KBM-7 (cell line): ENCODE results near the gene MAD2L1.
"Not testable (repeated sequence)": the region's sequence is repeated elsewhere in the genome, so short reads cannot be mapped to it uniquely, and the experiment has no call there.

Experiments
- DNase-seq: peaks from one replicate; pipeline ENCODE4 v3.0.0-alpha.2; 2015
- in situ Hi-C: fragments of 300-500 bp; cut with MboI; formaldehyde crosslinking; loops from 2 replicates; pipeline ENCODE4 v1.14.3; 2020; ENCODE audit warnings: low sequenced_read_pairs, low pct_unique_long_range_greater_than_20kb, mixed read lengths

The MAD2L1 gene

GRCh38 chr4:120063711-120064110, 2.9 kb downstream of the MAD2L1 start:
- DNase-seq, in situ Hi-C loops: not testable (repeated sequence)

GRCh38 chr4:120062663-120063195, 3.9 kb downstream of the MAD2L1 start:
- in situ Hi-C loops: no loop called here
- no peak for DNase-seq

GRCh38 chr4:120059036-120059435, 7.6 kb downstream of the MAD2L1 start:
- in situ Hi-C loops: no loop called here
- DNase-seq: no peak

- no peak for DNase-seq
- in situ Hi-C loops: no loop called here
These were observed 9.2 kb downstream of the MAD2L1 start for GRCh38 chr4:120057416-120057815.

- in situ Hi-C loops: no loop called here
- DNase-seq: no peak
These were observed 10.4 kb downstream of the MAD2L1 start for GRCh38 chr4:120056246-120056645.

GRCh38 chr4:120055795-120056194, 10.9 kb downstream of the MAD2L1 start:
- in situ Hi-C loops: no loop called here

GRCh38 chr4:120055162-120055561, 11.5 kb downstream of the MAD2L1 start:
- DNase-seq: no peak
- in situ Hi-C loops: no loop called here

More at GRCh38 chr4:120055795-120056194, 10.9 kb downstream of the MAD2L1 start:
- no peak for DNase-seq

GRCh38 chr4:120053911-120054310, 12.7 kb downstream of the MAD2L1 start:
- in situ Hi-C loops: no loop called here
- peak; percentile 16 for DNase-seq

GRCh38 chr4:120052856-120053255, 13.8 kb downstream of the MAD2L1 start:
- in situ Hi-C loops: no loop called here
- peak; percentile 12 for DNase-seq

- in situ Hi-C loops: no loop called here
- DNase-seq: no peak
These were observed 15.4 kb downstream of the MAD2L1 start for GRCh38 chr4:120051253-120051652.

GRCh38 chr4:120049732-120050494, 16.7 kb downstream of the MAD2L1 start:
- peak; percentile 90 for DNase-seq
- in situ Hi-C loops: no loop called here

- no peak for DNase-seq
- in situ Hi-C loops: no loop called here
These were observed 22.8 kb downstream of the MAD2L1 start for GRCh38 chr4:120043828-120044227.

GRCh38 chr4:120037411-120037810, 29.2 kb downstream of the MAD2L1 start:
- DNase-seq: no peak
- in situ Hi-C loops: no loop called here

GRCh38 chr4:120034913-120035312, 31.7 kb downstream of the MAD2L1 start:
- in situ Hi-C loops: no loop called here
- DNase-seq: no peak

GRCh38 chr4:120026853-120027252, 39.8 kb downstream of the MAD2L1 start:
- no peak for DNase-seq
- in situ Hi-C loops: no loop called here

GRCh38 chr4:120025516-120025915, 41.1 kb downstream of the MAD2L1 start:
- DNase-seq: no peak
- in situ Hi-C loops: no loop called here

- DNase-seq: no peak
- in situ Hi-C loops: no loop called here
These were observed 47.9 kb downstream of the MAD2L1 start for GRCh38 chr4:120018786-120019185.

- in situ Hi-C loops: no loop called here
- no peak for DNase-seq
These were observed 48.5 kb downstream of the MAD2L1 start for GRCh38 chr4:120017939-120018692.

- in situ Hi-C loops: no loop called here
- no peak for DNase-seq
These were observed 54.9 kb downstream of the MAD2L1 start for GRCh38 chr4:120011725-120012124.

- in situ Hi-C loops: no loop called here
- DNase-seq: no peak
These were observed 56.0 kb downstream of the MAD2L1 start for GRCh38 chr4:120010646-120011045.
